Loucy (cell line): ENCODE data around the gene RNU6-1.

Source experiments
- H2AFZ ChIP-seq: fragments of 200-600 bp; sonication (generic); 2 replicates; pipeline ENCODE4 v1.6.0; 2016; ENCODE audit warnings: antibody characterized with exemption, mild to moderate bottlenecking, low read length, moderate library complexity
- H3F3A ChIP-seq: fragments of 200-600 bp; 2 replicates; pipeline ENCODE4 v1.6.0; 2016; ENCODE audit warnings: antibody characterized with exemption, low read depth, mild to moderate bottlenecking
- H3K27me3 ChIP-seq: fragments of 200-600 bp; sonication (generic); 2 replicates; pipeline ENCODE4 v1.6.1; 2014; ENCODE audit warnings: low read length, mild to moderate bottlenecking; ENCODE audit not compliant: insufficient read depth, poor library complexity, severe bottlenecking
- H3K36me3 ChIP-seq: fragments of 200-600 bp; sonication (generic); 2 replicates; pipeline ENCODE4 v1.6.1; 2016; ENCODE audit warnings: low read length; ENCODE audit not compliant: insufficient read depth
- H3K4me1 ChIP-seq: fragments of 200-600 bp; sonication (generic); 2 replicates; pipeline ENCODE4 v1.5.1; 2014; ENCODE audit warnings: low read length, mild to moderate bottlenecking; ENCODE audit not compliant: insufficient read depth, poor library complexity, severe bottlenecking
- H3K4me2 ChIP-seq: fragments of 200-600 bp; sonication (generic); 2 replicates; pipeline ENCODE4 v1.6.0; 2014; ENCODE audit warnings: antibody characterized with exemption, low read length, low read depth, mild to moderate bottlenecking; ENCODE audit not compliant: poor library complexity, severe bottlenecking
- H3K4me3 ChIP-seq: fragments of 200-600 bp; sonication (generic); 2 replicates; pipeline ENCODE4 v1.5.1; 2014; ENCODE audit warnings: low read length, mild to moderate bottlenecking, mixed read lengths; ENCODE audit not compliant: poor library complexity, severe bottlenecking
- H3K79me2 ChIP-seq: fragments of 200-600 bp; sonication (generic); 2 replicates; pipeline ENCODE4 v1.6.1; 2014; ENCODE audit warnings: low read length; ENCODE audit not compliant: insufficient read depth
- H3K9ac ChIP-seq: fragments of 200-600 bp; sonication (generic); 2 replicates; pipeline ENCODE4 v1.6.0; 2014; ENCODE audit warnings: mild to moderate bottlenecking, low read depth, low read length, moderate library complexity; ENCODE audit not compliant: poor library complexity, severe bottlenecking
- H3K9me2 ChIP-seq: fragments of 200-600 bp; sonication (generic); replicated peaks from 2 replicates; pipeline ENCODE4 v1.6.1; 2016; ENCODE audit warnings: low read depth, low read length, mixed read lengths
- H3K9me3 ChIP-seq: fragments of 200-600 bp; sonication (generic); 2 replicates; pipeline ENCODE4 v1.6.1; 2014; ENCODE audit warnings: mild to moderate bottlenecking, antibody characterized with exemption, low read length, low read depth; ENCODE audit not compliant: insufficient read depth
- H4K20me1 ChIP-seq: fragments of 200-600 bp; sonication (generic); 2 replicates; pipeline ENCODE4 v1.6.0; 2014; ENCODE audit warnings: antibody characterized with exemption, low read length, mild to moderate bottlenecking; ENCODE audit not compliant: insufficient read depth, poor library complexity, severe bottlenecking
- CTCF ChIP-seq: fragments of 200-600 bp; sonication (generic); conservative IDR thresholded peaks from 2 replicates; pipeline ENCODE4 v1.5.1; 2014; ENCODE audit warnings: mild to moderate bottlenecking, antibody characterized with exemption, low read length
- EZH2phosphoT487 ChIP-seq: fragments of 200-600 bp; IDR thresholded peaks from 2 replicates; pipeline ENCODE4 v1.6.1; 2018; ENCODE audit warnings: antibody characterized with exemption, mild to moderate bottlenecking, moderate library complexity, borderline replicate concordance

The RNU6-1 gene

DNA sequence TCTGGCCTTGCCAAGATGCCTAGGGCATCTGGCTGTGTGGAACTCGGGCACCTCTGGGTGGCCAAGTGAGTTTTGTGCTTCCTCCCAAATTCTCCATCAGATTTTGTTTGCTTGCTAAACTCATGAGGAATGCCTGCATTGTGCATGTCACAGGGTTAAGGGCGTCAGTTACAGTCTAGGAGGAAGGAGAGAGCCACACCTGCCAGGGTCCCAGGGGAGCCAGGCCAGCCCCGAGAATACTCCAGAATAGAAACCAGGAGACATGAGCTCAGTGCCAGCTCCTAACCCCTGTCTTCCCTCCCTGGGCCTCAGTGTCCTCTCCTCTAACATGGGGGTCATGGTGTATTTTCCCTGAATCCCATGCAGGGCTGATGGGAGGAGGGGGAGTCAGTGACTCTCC is 36.5 kb downstream of the RNU6-1 start:
- H3K4me2 ChIP-seq: no peak overlapping the region
- peaks cover 14% of the 10 kb centered on the region for H3K4me1 ChIP-seq
- no peak for TF ChIP-seq EZH2phosphoT487
- TF ChIP-seq CTCF: no peak
- no peak overlapping the region for H3K4me3 ChIP-seq
- H3K79me2 ChIP-seq: no peaks in the 10 kb centered on the region
- no peaks in the 10 kb centered on the region for H3K9me3 ChIP-seq
- peaks cover 3% of the 10 kb centered on the region; the same call in 1 of the 2 replicates for H3K36me3 ChIP-seq
- no peaks in the 10 kb centered on the region for H3F3A ChIP-seq
- no peaks in the 10 kb centered on the region for H3K27me3 ChIP-seq
- H4K20me1 ChIP-seq: no peaks in the 10 kb centered on the region
- H2AFZ ChIP-seq: no peak overlapping the region
- H3K9me2 ChIP-seq: no peaks in the 10 kb centered on the region
- H3K9ac ChIP-seq: no peak overlapping the region

- H3K9ac ChIP-seq: no peak overlapping the region
- no peaks in the 10 kb centered on the region for H3K9me2 ChIP-seq
- no peak overlapping the region for H2AFZ ChIP-seq
- peaks cover 16% of the 10 kb centered on the region for H3K4me1 ChIP-seq
- no peak overlapping the region for H3K4me3 ChIP-seq
- H3K4me2 ChIP-seq: no peak overlapping the region
- no peaks in the 10 kb centered on the region for H3F3A ChIP-seq
- H3K27me3 ChIP-seq: no peaks in the 10 kb centered on the region
- H4K20me1 ChIP-seq: no peaks in the 10 kb centered on the region
- peaks cover 3% of the 10 kb centered on the region; the same call in 1 of the 2 replicates for H3K36me3 ChIP-seq
- no peaks in the 10 kb centered on the region for H3K9me3 ChIP-seq
- TF ChIP-seq CTCF (no peak), EZH2phosphoT487 (no peak)
- no peaks in the 10 kb centered on the region for H3K79me2 ChIP-seq
Observed at GRCh38 chr15:67801926-67802914, 37.6 kb downstream of the RNU6-1 start.

DNA sequence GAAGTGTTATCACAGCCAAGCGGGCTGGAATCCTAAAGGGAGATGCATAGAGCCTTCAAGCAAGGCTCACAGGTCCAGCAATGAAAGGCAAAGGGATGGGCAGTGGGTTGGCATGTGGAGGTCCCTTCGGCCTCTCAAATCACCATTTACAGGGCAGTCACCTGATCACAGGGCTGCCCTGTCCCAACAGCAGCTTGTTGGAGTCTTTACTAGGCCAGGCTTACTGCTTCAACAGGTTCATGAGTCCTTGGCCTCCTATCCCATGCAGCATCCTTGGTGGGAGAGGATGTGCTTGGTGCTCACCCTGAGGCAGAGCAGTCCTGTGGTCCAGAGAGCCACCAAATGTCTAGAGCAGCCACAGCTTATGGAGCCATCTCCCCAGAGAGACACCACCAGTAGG is 38.7 kb downstream of the RNU6-1 start:
- peaks cover 3% of the 10 kb centered on the region; the same call in 1 of the 2 replicates for H3F3A ChIP-seq
- H4K20me1 ChIP-seq: no peaks in the 10 kb centered on the region
- TF ChIP-seq CTCF (no peak), EZH2phosphoT487 (no peak)
- no peaks in the 10 kb centered on the region for H3K27me3 ChIP-seq
- no peak overlapping the region for H3K4me3 ChIP-seq
- no peak overlapping the region for H3K4me2 ChIP-seq
- H3K79me2 ChIP-seq: no peaks in the 10 kb centered on the region
- no peak overlapping the region for H2AFZ ChIP-seq
- peaks cover 3% of the 10 kb centered on the region; the same call in 1 of the 2 replicates for H3K36me3 ChIP-seq
- no peak overlapping the region for H3K9ac ChIP-seq
- H3K9me3 ChIP-seq: no peaks in the 10 kb centered on the region
- peaks cover 27% of the 10 kb centered on the region for H3K4me1 ChIP-seq
- no peaks in the 10 kb centered on the region for H3K9me2 ChIP-seq
